Tibial nerve (tissue), 4 donors: Measurements from ENCODE around the gene SNX8.

ENCODE experiments used
- EP300 ChIP-seq, 2 donors: sonication (generic); formaldehyde crosslinking; IDR thresholded peaks; one replicate each; pipeline ENCODE4 v1.6.1; 2017; ENCODE audit warnings: antibody characterized with exemption in 2 of 2, mild to moderate bottlenecking in 1 of 2
- TF ChIP-seq, protein P1 (sequence below), 5 experiments: fragments of 200-600 bp in 3 of 5; fragments of 450-650 bp in 2 of 5; sonication (generic) in 3 of 5; IDR thresholded peaks; one replicate each; pipeline ENCODE4 v1.5.1; 2016 to 2019; ENCODE audit warnings: antibody characterized with exemption in 5 of 5, mild to moderate bottlenecking in 3 of 5, moderate library complexity in 2 of 5

DNA sequence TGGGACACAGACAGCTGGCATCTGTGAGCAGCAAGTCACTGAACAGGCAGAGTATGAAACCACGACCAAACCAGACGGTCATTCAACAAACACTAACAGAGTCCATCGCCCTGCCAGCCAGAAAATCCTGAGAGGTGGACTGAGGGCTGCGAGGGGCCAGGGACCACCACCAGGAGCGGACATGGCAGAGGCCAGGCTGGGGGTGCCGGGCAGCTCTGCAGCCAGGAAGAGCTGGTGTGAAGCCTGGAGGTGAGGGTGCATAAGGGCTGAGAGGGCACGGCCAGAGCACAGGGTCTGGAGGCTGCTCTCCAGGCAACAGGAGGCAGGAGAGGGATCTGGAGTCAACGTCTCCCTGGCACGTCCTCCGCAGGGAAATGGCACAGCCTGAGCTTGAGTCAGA is 97.0 kb downstream of the SNX8 start:
- TF ChIP-seq, protein P1, sequence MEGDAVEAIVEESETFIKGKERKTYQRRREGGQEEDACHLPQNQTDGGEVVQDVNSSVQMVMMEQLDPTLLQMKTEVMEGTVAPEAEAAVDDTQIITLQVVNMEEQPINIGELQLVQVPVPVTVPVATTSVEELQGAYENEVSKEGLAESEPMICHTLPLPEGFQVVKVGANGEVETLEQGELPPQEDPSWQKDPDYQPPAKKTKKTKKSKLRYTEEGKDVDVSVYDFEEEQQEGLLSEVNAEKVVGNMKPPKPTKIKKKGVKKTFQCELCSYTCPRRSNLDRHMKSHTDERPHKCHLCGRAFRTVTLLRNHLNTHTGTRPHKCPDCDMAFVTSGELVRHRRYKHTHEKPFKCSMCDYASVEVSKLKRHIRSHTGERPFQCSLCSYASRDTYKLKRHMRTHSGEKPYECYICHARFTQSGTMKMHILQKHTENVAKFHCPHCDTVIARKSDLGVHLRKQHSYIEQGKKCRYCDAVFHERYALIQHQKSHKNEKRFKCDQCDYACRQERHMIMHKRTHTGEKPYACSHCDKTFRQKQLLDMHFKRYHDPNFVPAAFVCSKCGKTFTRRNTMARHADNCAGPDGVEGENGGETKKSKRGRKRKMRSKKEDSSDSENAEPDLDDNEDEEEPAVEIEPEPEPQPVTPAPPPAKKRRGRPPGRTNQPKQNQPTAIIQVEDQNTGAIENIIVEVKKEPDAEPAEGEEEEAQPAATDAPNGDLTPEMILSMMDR (IDR thresholded peaks at IDR 0.05) = no peak
- TF ChIP-seq EP300 (IDR thresholded peaks at IDR 0.05) = no peak
